ENCODE results near the gene CASKIN2.

DNA sequence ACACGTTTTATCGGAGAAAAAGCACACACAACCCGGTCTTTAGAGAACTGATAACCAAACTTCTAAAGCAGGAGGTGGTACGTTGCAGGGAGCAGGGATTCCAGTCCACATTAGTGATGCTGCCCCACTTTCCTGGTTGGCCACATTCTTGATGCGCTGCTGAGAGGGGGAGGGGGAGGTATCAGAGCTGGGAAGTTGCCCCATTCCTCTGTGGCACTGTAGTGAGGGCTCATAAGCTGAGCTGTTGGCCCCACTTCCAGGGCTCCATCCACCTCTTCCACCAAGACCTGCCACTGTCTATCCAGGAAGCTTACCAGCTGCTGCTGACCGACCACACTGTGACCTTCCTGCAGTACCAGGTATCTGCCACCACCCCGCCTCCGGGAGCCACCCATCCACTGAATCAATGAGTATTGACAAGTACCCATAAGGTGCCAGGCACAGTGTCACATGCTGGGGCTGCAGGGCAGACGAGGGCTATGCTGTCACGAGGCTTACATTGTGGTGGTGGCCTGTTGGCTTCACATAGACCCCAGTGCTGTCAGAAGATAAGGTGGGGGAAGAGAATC lies 2.0 kb upstream of the CASKIN2 start:
- TF ChIP-seq ZNF565 (CRISPR knock-in tag; conservative IDR thresholded peaks at IDR 0.05; ENCODE audit: low read depth) (no peak), TCF4 (CRISPR knock-in tag; IDR thresholded peaks at IDR 0.05; ENCODE audit: borderline replicate concordance) (no peak), ZFP30 (CRISPR knock-in tag; IDR thresholded peaks at IDR 0.05) (no peak), RARB (CRISPR knock-in tag; IDR thresholded peaks at IDR 0.05) (no peak), BACH2 (CRISPR knock-in tag; IDR thresholded peaks at IDR 0.05; ENCODE audit: borderline replicate concordance) (no peak), TSHZ2 (CRISPR knock-in tag; IDR thresholded peaks at IDR 0.05) (no peak), ZNF70 (CRISPR knock-in tag; IDR thresholded peaks at IDR 0.05) (no peak), ARNTL (CRISPR knock-in tag; IDR thresholded peaks at IDR 0.05; ENCODE audit: borderline replicate concordance, low read depth) (no peak)
- TF ChIP-seq, protein P1, sequence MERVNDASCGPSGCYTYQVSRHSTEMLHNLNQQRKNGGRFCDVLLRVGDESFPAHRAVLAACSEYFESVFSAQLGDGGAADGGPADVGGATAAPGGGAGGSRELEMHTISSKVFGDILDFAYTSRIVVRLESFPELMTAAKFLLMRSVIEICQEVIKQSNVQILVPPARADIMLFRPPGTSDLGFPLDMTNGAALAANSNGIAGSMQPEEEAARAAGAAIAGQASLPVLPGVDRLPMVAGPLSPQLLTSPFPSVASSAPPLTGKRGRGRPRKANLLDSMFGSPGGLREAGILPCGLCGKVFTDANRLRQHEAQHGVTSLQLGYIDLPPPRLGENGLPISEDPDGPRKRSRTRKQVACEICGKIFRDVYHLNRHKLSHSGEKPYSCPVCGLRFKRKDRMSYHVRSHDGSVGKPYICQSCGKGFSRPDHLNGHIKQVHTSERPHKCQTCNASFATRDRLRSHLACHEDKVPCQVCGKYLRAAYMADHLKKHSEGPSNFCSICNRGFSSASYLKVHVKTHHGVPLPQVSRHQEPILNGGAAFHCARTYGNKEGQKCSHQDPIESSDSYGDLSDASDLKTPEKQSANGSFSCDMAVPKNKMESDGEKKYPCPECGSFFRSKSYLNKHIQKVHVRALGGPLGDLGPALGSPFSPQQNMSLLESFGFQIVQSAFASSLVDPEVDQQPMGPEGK (CRISPR knock-in tag; IDR thresholded peaks at IDR 0.05; ENCODE audit: borderline replicate concordance): no peak

Measured in SK-N-SH treated with all-trans-retinoic acid at 6 μM for 48 hours (cell line).